Ishikawa (cell line): Measurements from ENCODE around the gene OR52B2.

Source experiments
- CREB1 ChIP-seq: IDR thresholded peaks from 2 replicates; pipeline ENCODE4 v1.6.1; 2012; ENCODE audit warnings: low read depth
- EGR1 ChIP-seq: IDR thresholded peaks from 2 replicates; pipeline ENCODE4 v1.6.1; 2012
- EP300 ChIP-seq: IDR thresholded peaks from 2 replicates; pipeline ENCODE4 v1.6.1; 2012; ENCODE audit warnings: borderline replicate concordance
- NFIC ChIP-seq: IDR thresholded peaks from 2 replicates; pipeline ENCODE4 v1.6.1; 2012
- RAD21 ChIP-seq: IDR thresholded peaks from 2 replicates; pipeline ENCODE4 v1.6.1; 2012; ENCODE audit warnings: low read depth
- TEAD4 ChIP-seq: IDR thresholded peaks from 2 replicates; pipeline ENCODE4 v1.6.1; 2012
- ZBTB7A ChIP-seq: IDR thresholded peaks from 2 replicates; pipeline ENCODE4 v1.6.1; 2012; ENCODE audit warnings: low read depth
- TF ChIP-seq, protein P1 (sequence below): IDR thresholded peaks from 2 replicates; pipeline ENCODE4 v1.6.1; 2012
- TF ChIP-seq, protein P2 (sequence below): IDR thresholded peaks from 2 replicates; pipeline ENCODE4 v1.6.1; 2012

DNA sequence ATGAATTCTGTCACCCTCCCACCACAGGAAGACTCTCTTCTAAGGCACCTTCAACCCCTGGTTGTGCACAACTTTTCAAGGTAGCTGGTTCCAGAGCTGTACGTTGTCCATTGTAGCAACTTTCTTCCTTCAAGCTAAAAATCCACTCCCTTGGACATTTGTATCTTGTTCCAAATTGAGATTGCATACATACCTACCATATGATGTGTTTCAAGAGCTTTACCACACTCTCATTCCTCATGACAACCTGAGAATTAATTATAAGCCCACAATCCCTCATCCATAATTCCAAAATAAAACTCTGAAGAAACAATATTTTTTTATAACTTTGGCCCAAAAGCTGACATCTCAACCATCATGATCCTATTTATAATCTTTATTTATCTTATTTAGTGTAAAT lies 31.9 kb upstream of the OR52B2 start:
- TF ChIP-seq EGR1 (no peak), EP300 (no peak), NFIC (no peak), ZBTB7A (no peak), CREB1 (no peak), RAD21 (no peak), TEAD4 (no peak)
- TF ChIP-seq, protein P1, sequence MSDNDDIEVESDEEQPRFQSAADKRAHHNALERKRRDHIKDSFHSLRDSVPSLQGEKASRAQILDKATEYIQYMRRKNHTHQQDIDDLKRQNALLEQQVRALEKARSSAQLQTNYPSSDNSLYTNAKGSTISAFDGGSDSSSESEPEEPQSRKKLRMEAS, result no peak
- TF ChIP-seq, protein P2, sequence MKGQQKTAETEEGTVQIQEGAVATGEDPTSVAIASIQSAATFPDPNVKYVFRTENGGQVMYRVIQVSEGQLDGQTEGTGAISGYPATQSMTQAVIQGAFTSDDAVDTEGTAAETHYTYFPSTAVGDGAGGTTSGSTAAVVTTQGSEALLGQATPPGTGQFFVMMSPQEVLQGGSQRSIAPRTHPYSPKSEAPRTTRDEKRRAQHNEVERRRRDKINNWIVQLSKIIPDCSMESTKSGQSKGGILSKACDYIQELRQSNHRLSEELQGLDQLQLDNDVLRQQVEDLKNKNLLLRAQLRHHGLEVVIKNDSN, result no peak
